Dendritic cell treated with granulocyte-macrophage colony-stimulating factor and Interleukin-4, amounts not matched to agents 40 ng/mL and 50 ng/mL, for 4 days (primary cell): ENCODE results near the gene MTREX.

Experiments
- H3K27ac Mint-ChIP-seq: one replicate; pipeline ENCODE4 v1.8.0; 2022; ENCODE audit warnings: mild to moderate bottlenecking, mixed read lengths
- H3K27me3 Mint-ChIP-seq: one replicate; pipeline ENCODE4 v1.8.0; 2022; ENCODE audit warnings: mild to moderate bottlenecking, mixed read lengths
- H3K36me3 Mint-ChIP-seq: one replicate; pipeline ENCODE4 v1.8.0; 2022; ENCODE audit warnings: low read depth, mixed read lengths
- H3K4me1 Mint-ChIP-seq: one replicate; pipeline ENCODE4 v1.8.0; 2022; ENCODE audit warnings: low read depth, mixed read lengths
- H3K4me3 Mint-ChIP-seq: one replicate; pipeline ENCODE4 v1.8.0; 2022; ENCODE audit warnings: mild to moderate bottlenecking, moderate library complexity, mixed read lengths
- H3K9me3 Mint-ChIP-seq: one replicate; pipeline ENCODE4 v1.8.0; 2022; ENCODE audit warnings: mixed read lengths
- intact Hi-C: fragments of 100-400 bp; cut with micrococcal nuclease; formaldehyde crosslinking; loops from one replicate; pipeline ENCODE4 v1.15.0; 2022

Gene MTREX

GRCh38 chr5:55463613-55464012 lies 155.8 kb downstream of the MTREX start:
- Mint-ChIP-seq H3K36me3 (no peaks in the 10 kb centered on the region), H3K4me3 (no peak overlapping the region), H3K27me3 (no peaks in the 10 kb centered on the region), H3K27ac (no peak overlapping the region), H3K4me1 (no peaks in the 10 kb centered on the region), H3K9me3 (no peaks in the 10 kb centered on the region)
- intact Hi-C loops: no loop called here

- H3K36me3 Mint-ChIP-seq: no peaks in the 10 kb centered on the region
- no peak overlapping the region for H3K27ac Mint-ChIP-seq
- no peak overlapping the region for H3K4me3 Mint-ChIP-seq
- intact Hi-C loops: no loop called here
- no peaks in the 10 kb centered on the region for H3K27me3 Mint-ChIP-seq
- peaks cover 5% of the 10 kb centered on the region for H3K4me1 Mint-ChIP-seq
- H3K9me3 Mint-ChIP-seq: no peaks in the 10 kb centered on the region
Observed at GRCh38 chr5:55467862-55468551, 160.2 kb downstream of the MTREX start.

GRCh38 chr5:55469839-55470238 lies 162.1 kb downstream of the MTREX start:
- Mint-ChIP-seq H3K36me3 (no peaks in the 10 kb centered on the region), H3K4me3 (no peak overlapping the region), H3K9me3 (no peaks in the 10 kb centered on the region), H3K27ac (no peak overlapping the region), H3K27me3 (no peaks in the 10 kb centered on the region), H3K4me1 (peaks cover 5% of the 10 kb centered on the region)
- intact Hi-C loops: no loop called here

GRCh38 chr5:55470282-55470681 lies 162.5 kb downstream of the MTREX start:
- Mint-ChIP-seq H3K36me3 (no peaks in the 10 kb centered on the region), H3K4me1 (peaks cover 5% of the 10 kb centered on the region), H3K9me3 (no peaks in the 10 kb centered on the region), H3K27me3 (no peaks in the 10 kb centered on the region), H3K4me3 (no peak overlapping the region), H3K27ac (no peak overlapping the region)
- intact Hi-C loops: no loop called here

- no peaks in the 10 kb centered on the region for H3K36me3 Mint-ChIP-seq
- no peaks in the 10 kb centered on the region for H3K9me3 Mint-ChIP-seq
- H3K4me3 Mint-ChIP-seq: no peak overlapping the region
- H3K4me1 Mint-ChIP-seq: peaks cover 5% of the 10 kb centered on the region
- intact Hi-C loops: no loop called here
- peaks cover 2% of the 10 kb centered on the region for H3K27me3 Mint-ChIP-seq
- no peak overlapping the region for H3K27ac Mint-ChIP-seq
Observed at GRCh38 chr5:55471468-55471867, 163.7 kb downstream of the MTREX start.

- H3K9me3 Mint-ChIP-seq: no peaks in the 10 kb centered on the region
- no peak overlapping the region for H3K4me3 Mint-ChIP-seq
- peaks cover 2% of the 10 kb centered on the region for H3K27me3 Mint-ChIP-seq
- H3K27ac Mint-ChIP-seq: no peak overlapping the region
- H3K36me3 Mint-ChIP-seq: no peaks in the 10 kb centered on the region
- H3K4me1 Mint-ChIP-seq: peaks cover 5% of the 10 kb centered on the region
- intact Hi-C loops: no loop called here
Observed at GRCh38 chr5:55472642-55473041, 164.9 kb downstream of the MTREX start.
